H9 (cell line): ENCODE data around the gene LAMC3. TPM values are rescaled to one million over a fixed set of nuclear protein-coding genes. Genes with fewer than 3 reads are reported as not detected.

Experiments
- DNase-seq: peaks from one replicate; pipeline ENCODE4 v3.0.0-alpha.2; 2017
- H2AFZ ChIP-seq: one replicate; pipeline ENCODE4 v1.6.1; 2013; ENCODE audit warnings: mild to moderate bottlenecking, low read length, control low read depth, moderate library complexity
- H2AK5ac ChIP-seq: 2 replicates; pipeline ENCODE4 v1.6.1; 2013; ENCODE audit warnings: low read length, control low read depth, mixed read lengths; ENCODE audit not compliant: insufficient read length
- H2BK120ac ChIP-seq: one replicate; pipeline ENCODE4 v1.6.1; 2013; ENCODE audit warnings: low read depth, mild to moderate bottlenecking, low read length, control low read depth, inconsistent platforms; ENCODE audit not compliant: poor library complexity, severe bottlenecking
- H2BK12ac ChIP-seq: 2 replicates; pipeline ENCODE4 v1.6.1; 2013; ENCODE audit warnings: low read length, control low read depth, mixed read lengths, low read depth; ENCODE audit not compliant: insufficient read length
- H2BK15ac ChIP-seq: 2 replicates; pipeline ENCODE4 v1.6.1; 2013; ENCODE audit warnings: low read depth, low read length, control low read depth
- H2BK20ac ChIP-seq: one replicate; pipeline ENCODE4 v1.6.1; 2013; ENCODE audit warnings: low read depth, mild to moderate bottlenecking, low read length, control low read depth, inconsistent platforms; ENCODE audit not compliant: poor library complexity, severe bottlenecking
- H2BK5ac ChIP-seq: 2 replicates; pipeline ENCODE4 v1.6.1; 2013; ENCODE audit warnings: low read length, control low read depth, mixed read lengths; ENCODE audit not compliant: insufficient read length
- H3K14ac ChIP-seq: 2 replicates; pipeline ENCODE4 v1.6.1; 2013; ENCODE audit warnings: low read length, control low read depth; ENCODE audit not compliant: insufficient read depth
- H3K18ac ChIP-seq: 2 replicates; pipeline ENCODE4 v1.6.1; 2013; ENCODE audit warnings: low read depth, mild to moderate bottlenecking, mixed read lengths, low read length, control low read depth; ENCODE audit not compliant: insufficient read length
- H3K23ac ChIP-seq: 2 replicates; pipeline ENCODE4 v1.6.1; 2013; ENCODE audit warnings: low read length, control low read depth, mixed read lengths, low read depth; ENCODE audit not compliant: insufficient read length
- H3K23me2 ChIP-seq: 2 replicates; pipeline ENCODE4 v1.6.1; 2013; ENCODE audit warnings: low read depth, mild to moderate bottlenecking, mixed read lengths, low read length, control low read depth; ENCODE audit not compliant: insufficient read length, poor library complexity, severe bottlenecking
- H3K27ac ChIP-seq: 2 replicates; pipeline ENCODE4 v1.5.1; 2013; ENCODE audit warnings: low read length, control low read depth, mixed read lengths, low read depth; ENCODE audit not compliant: insufficient read length
- H3K27me3 ChIP-seq: 2 replicates; pipeline ENCODE4 v1.6.1; 2013; ENCODE audit warnings: low read length, control low read depth, inconsistent platforms; ENCODE audit not compliant: insufficient read depth
- H3K4ac ChIP-seq: 2 replicates; pipeline ENCODE4 v1.6.1; 2013; ENCODE audit warnings: low read depth, mild to moderate bottlenecking, control low read depth, inconsistent platforms, low read length, moderate library complexity
- H3K4me1 ChIP-seq: 2 replicates; pipeline ENCODE4 v1.6.1; 2013; ENCODE audit warnings: low read length, control low read depth, inconsistent platforms; ENCODE audit not compliant: insufficient read depth
- H3K4me2 ChIP-seq: 2 replicates; pipeline ENCODE4 v1.6.1; 2013; ENCODE audit warnings: low read length, control low read depth, mixed read lengths; ENCODE audit not compliant: insufficient read length, insufficient read depth
- H3K56ac ChIP-seq: 2 replicates; pipeline ENCODE4 v1.6.1; 2013; ENCODE audit warnings: low read depth, mild to moderate bottlenecking, mixed read lengths, low read length, control low read depth; ENCODE audit not compliant: insufficient read length
- H3K79me1 ChIP-seq: 2 replicates; pipeline ENCODE4 v1.6.1; 2013; ENCODE audit warnings: low read depth, mild to moderate bottlenecking, moderate library complexity, low read length, control low read depth, inconsistent platforms; ENCODE audit not compliant: insufficient read depth, poor library complexity, severe bottlenecking
- H3K79me2 ChIP-seq: 2 replicates; pipeline ENCODE4 v1.6.1; 2013; ENCODE audit warnings: low read length, control low read depth, inconsistent platforms; ENCODE audit not compliant: insufficient read depth
- H3K9ac ChIP-seq: 2 replicates; pipeline ENCODE4 v1.6.1; 2013; ENCODE audit warnings: low read length, control low read depth, mixed read lengths; ENCODE audit not compliant: insufficient read length; ENCODE audit errors: extremely low read depth
- H3K9me3 ChIP-seq: one replicate; pipeline ENCODE4 v1.6.1; 2013; ENCODE audit warnings: low read depth, low read length, inconsistent platforms; ENCODE audit not compliant: control insufficient read depth
- H3T11ph ChIP-seq: one replicate; pipeline ENCODE4 v1.6.1; 2013; ENCODE audit warnings: mild to moderate bottlenecking, low read length, control low read depth, inconsistent platforms
- H4K20me1 ChIP-seq: one replicate; pipeline ENCODE4 v1.6.1; 2013; ENCODE audit not compliant: control insufficient read depth, insufficient read length, insufficient read depth
- H4K5ac ChIP-seq: 2 replicates; pipeline ENCODE4 v1.6.1; 2013; ENCODE audit warnings: low read depth, mild to moderate bottlenecking, mixed read lengths, low read length, control low read depth; ENCODE audit not compliant: insufficient read length
- H4K8ac ChIP-seq: replicated peaks from 2 replicates; pipeline ENCODE4 v1.6.1; 2013; ENCODE audit warnings: low read length, control low read depth, mixed read lengths, low read depth; ENCODE audit not compliant: insufficient read length
- H4K91ac ChIP-seq: 2 replicates; pipeline ENCODE4 v1.6.1; 2013; ENCODE audit warnings: low read depth, mild to moderate bottlenecking, moderate library complexity, mixed read lengths, low read length, control low read depth; ENCODE audit not compliant: insufficient read length
- H3K27ac Mint-ChIP-seq, 3 experiments: 2 replicates in 2 of 3; 3 replicates in 1 of 3; pipeline ENCODE4 v1.8.0; 2020 to 2021; ENCODE audit warnings: mixed read lengths in 3 of 3, mild to moderate bottlenecking in 1 of 3, moderate library complexity in 1 of 3
- H3K27me3 Mint-ChIP-seq: 2 replicates; pipeline ENCODE4 v1.8.0; 2021; ENCODE audit warnings: low read depth, mild to moderate bottlenecking, moderate library complexity, mixed read lengths
- H3K36me3 Mint-ChIP-seq, 3 experiments: 2 replicates in 2 of 3; 3 replicates in 1 of 3; pipeline ENCODE4 v1.8.0; 2020 to 2021; ENCODE audit warnings: low read depth in 3 of 3, mixed read lengths in 3 of 3; ENCODE audit not compliant: insufficient read depth in 1 of 3
- H3K4me1 Mint-ChIP-seq, 2 experiments: 2 replicates each; pipeline ENCODE4 v1.8.0; 2020; ENCODE audit warnings: mixed read lengths in 2 of 2
- H3K4me3 Mint-ChIP-seq, 2 experiments: 2 replicates in 1 of 2; 3 replicates in 1 of 2; pipeline ENCODE4 v1.8.0; 2020 to 2021; ENCODE audit warnings: mild to moderate bottlenecking in 2 of 2, mixed read lengths in 2 of 2, moderate library complexity in 1 of 2
- H3K9me3 Mint-ChIP-seq, 2 experiments: 2 replicates in 1 of 2; 3 replicates in 1 of 2; pipeline ENCODE4 v1.8.0; 2020; ENCODE audit warnings: mild to moderate bottlenecking in 2 of 2, mixed read lengths in 2 of 2, moderate library complexity in 1 of 2
- CTCF ChIP-seq: fragments of 200-600 bp; sonication (generic); conservative IDR thresholded peaks from 3 replicates; pipeline ENCODE4 v1.8.0; 2021; ENCODE audit warnings: antibody characterized with exemption, mild to moderate bottlenecking
- WGBS: extraction: QIAGEN DNeasy Blood & Tissue Kit; methylation state at CpG from one replicate; pipeline ENCODE4 v1.1.7; 2013; ENCODE audit warnings: missing lambda C conversion rate, low lambda C conversion rate, mixed read lengths; ENCODE audit not compliant: insufficient read length; ENCODE audit errors: extremely low coverage; 5-methylcytosine and 5-hydroxymethylcytosine counted together
- total RNA-seq: library from RNA; stranded (reverse); gene quantifications from 2 replicates; pipeline ENCODE4 v1.2.1, GENCODE V29; 2021

LAMC3 gene
- total RNA-seq, 1 experiment from 2014 or later: 21.7 TPM

- H3K27me3 Mint-ChIP-seq: no peaks in the 10 kb centered on the region
- Histone ChIP-seq H3K23me2 (no peaks in the 10 kb centered on the region), H3K79me1 (no peaks in the 10 kb centered on the region), H2BK20ac (no peak overlapping the region), H3K56ac (no peak overlapping the region), H3K9me3 (no peaks in the 10 kb centered on the region), H2BK15ac (no peak overlapping the region), H3K14ac (no peak overlapping the region), H3K79me2 (no peaks in the 10 kb centered on the region), H3K27me3 (no peaks in the 10 kb centered on the region), H4K5ac (no peak overlapping the region), H3K18ac (no peak overlapping the region), H2BK5ac (no peak overlapping the region), H3K23ac (no peak overlapping the region), H3K27ac (no peak overlapping the region), H4K8ac (no peak overlapping the region), H3K4me1 (no peaks in the 10 kb centered on the region), H3K9ac (no peak overlapping the region), H3T11ph (no peak overlapping the region), H2AK5ac (no peak overlapping the region), H4K20me1 (no peaks in the 10 kb centered on the region), H2BK12ac (no peak overlapping the region), H3K4ac (no peak overlapping the region), H2BK120ac (no peak overlapping the region), H2AFZ (no peak overlapping the region), H4K91ac (no peak overlapping the region), H3K4me2 (no peak overlapping the region)
- no peaks in the 10 kb centered on the region; a peak in 2 of 5 replicates for H3K9me3 Mint-ChIP-seq
- H3K27ac Mint-ChIP-seq: peak overlapping the region in 1 of 3 experiments; percentile 55; a peak in 1 of 7 replicates
- no peak for DNase-seq
- TF ChIP-seq CTCF: no peak
- peaks cover 0 to 5% (median 0%) of the 10 kb centered on the region in 3 experiments; a peak in 1 of 7 replicates for H3K36me3 Mint-ChIP-seq
- H3K4me3 Mint-ChIP-seq: no peak overlapping the region
- H3K4me1 Mint-ChIP-seq: 0 out of 4 replicates have a peak, but pooled peaks cover 0 to 6% of the 10 kb centered on the region in 2 experiments
- WGBS: no CpG with 5 or more reads among the region's 9 CpGs
These were observed 63.9 kb downstream of the LAMC3 start for GRCh38 chr9:131072871-131073237.
